Measurements from ENCODE around the gene G2E3.

The G2E3 gene

GRCh38 chr14:30657606-30658163, 98.7 kb downstream of the G2E3 start:
- peak; percentile 92 for FAIRE-seq

GRCh38 chr14:30658645-30659044, 99.7 kb downstream of the G2E3 start:
- FAIRE-seq, result no peak

GRCh38 chr14:30669594-30669993, 110.6 kb downstream of the G2E3 start:
- no peak for FAIRE-seq

Measured in endometrium (tissue), 2 donors.